HFFc6 (cell line): ENCODE results near the gene TBC1D30. TPM values are rescaled to one million over a fixed set of nuclear protein-coding genes. Genes with fewer than 3 reads are reported as not detected.

ENCODE experiments used
- DNase-seq: peaks from one replicate; pipeline ENCODE4 v3.0.0-alpha.2; 2018
- H3K27ac Mint-ChIP-seq: 2 replicates; pipeline ENCODE4 v1.8.0; 2020; ENCODE audit warnings: mild to moderate bottlenecking, mixed read lengths
- H3K27me3 Mint-ChIP-seq: 2 replicates; pipeline ENCODE4 v1.8.0; 2021; ENCODE audit warnings: mild to moderate bottlenecking, moderate library complexity, mixed read lengths; ENCODE audit not compliant: insufficient read depth
- H3K36me3 Mint-ChIP-seq: 2 replicates; pipeline ENCODE4 v1.8.0; 2021; ENCODE audit warnings: low read depth, mixed read lengths
- H3K4me1 Mint-ChIP-seq: 2 replicates; pipeline ENCODE4 v1.8.0; 2020; ENCODE audit warnings: low read depth, mixed read lengths
- H3K4me3 Mint-ChIP-seq: 2 replicates; pipeline ENCODE4 v1.8.0; 2020; ENCODE audit warnings: mild to moderate bottlenecking, moderate library complexity, mixed read lengths
- H3K9me3 Mint-ChIP-seq: 2 replicates; pipeline ENCODE4 v1.8.0; 2020; ENCODE audit warnings: mild to moderate bottlenecking, mixed read lengths
- CTCF ChIP-seq: fragments of 200-600 bp; sonication (generic); IDR thresholded peaks from 2 replicates; pipeline ENCODE4 v1.5.0; 2021; ENCODE audit warnings: antibody characterized with exemption, mild to moderate bottlenecking
- total RNA-seq, 6 experiments: library from RNA; stranded (reverse); fragmentation: NEBNext Ultra II Directional; extraction: Animal tissue kit (Norgen Biotek cat#: 25700); gene quantifications; 2 replicates in 1 of 6; 3 replicates in 5 of 6; pipeline ENCODE4 v1.2.3, GENCODE V29; 2021

The TBC1D30 gene
- total RNA-seq, 6 experiments from 2014 or later, result 0.05 to 0.54 (median 0.23) TPM; not detected in 1

DNA sequence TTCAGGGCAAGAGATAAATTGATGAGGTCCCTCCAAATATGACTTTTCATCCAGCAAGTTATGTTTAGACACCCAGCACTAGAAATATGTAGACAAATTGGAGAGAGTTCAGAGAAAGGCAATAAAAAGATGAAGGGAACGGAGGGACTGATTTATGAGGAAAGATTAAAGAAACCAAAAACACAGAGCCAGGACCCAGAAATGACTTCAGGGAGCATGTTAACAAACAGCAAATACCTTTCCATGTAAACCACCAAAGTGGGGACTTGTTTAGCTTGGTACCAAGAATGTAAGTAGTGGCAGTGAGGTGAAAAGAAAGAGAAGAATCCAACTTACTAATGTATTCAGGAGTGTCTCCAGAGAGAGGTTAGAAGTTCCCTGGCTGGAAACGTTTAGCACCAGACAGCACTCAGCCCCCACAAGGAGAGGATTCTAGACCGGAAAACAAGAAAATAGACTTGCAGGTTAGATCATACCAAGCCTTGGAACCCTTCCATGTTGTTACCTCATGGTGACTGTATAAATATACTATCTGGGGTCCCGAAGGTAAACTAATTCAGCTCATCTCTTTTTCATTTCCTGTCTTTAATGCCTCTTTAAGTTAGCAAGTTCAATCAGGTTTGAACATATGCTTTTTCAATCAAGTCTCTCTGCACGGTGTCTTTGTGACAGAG is 79.2 kb downstream of the TBC1D30 start:
- DNase-seq, result no peak
- no peaks in the 10 kb centered on the region for H3K9me3 Mint-ChIP-seq
- H3K36me3 Mint-ChIP-seq, result no peaks in the 10 kb centered on the region
- H3K27me3 Mint-ChIP-seq, result peaks cover 9% of the 10 kb centered on the region
- no peak overlapping the region for H3K27ac Mint-ChIP-seq
- H3K4me3 Mint-ChIP-seq, result no peak overlapping the region
- H3K4me1 Mint-ChIP-seq, result peaks cover 9% of the 10 kb centered on the region
- TF ChIP-seq CTCF, result no peak

DNA sequence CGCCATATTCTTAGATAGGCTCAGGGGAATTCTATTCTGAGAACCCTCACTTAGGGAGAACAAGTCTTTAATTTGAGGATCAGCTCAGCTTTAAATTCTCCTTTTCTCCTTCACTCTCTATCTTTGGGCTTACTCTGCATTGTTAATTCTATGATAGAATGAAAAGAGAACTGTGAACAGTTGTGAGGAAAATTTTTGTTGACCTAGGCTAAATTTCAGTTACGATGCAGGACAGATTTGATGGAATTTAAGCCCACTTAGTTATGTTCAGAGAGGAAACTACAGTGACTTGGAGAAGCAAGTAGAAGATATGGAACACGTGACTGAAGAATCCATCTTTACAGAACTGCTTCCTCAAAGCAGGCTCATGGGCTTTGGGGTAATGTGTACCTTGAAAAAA is 82.7 kb downstream of the TBC1D30 start:
- Mint-ChIP-seq H3K4me3 (no peak overlapping the region), H3K9me3 (no peaks in the 10 kb centered on the region), H3K36me3 (no peaks in the 10 kb centered on the region), H3K4me1 (no peaks in the 10 kb centered on the region; the same call in 1 of the 2 replicates), H3K27ac (no peak overlapping the region), H3K27me3 (peaks cover 25% of the 10 kb centered on the region)
- TF ChIP-seq CTCF, result no peak
- DNase-seq, result no peak

GRCh38 chr12:64909124-64909523 is 84.7 kb downstream of the TBC1D30 start:
- DNase-seq, result no peak
- Mint-ChIP-seq H3K36me3 (no peaks in the 10 kb centered on the region), H3K4me1 (no peaks in the 10 kb centered on the region), H3K27me3 (peaks cover 38% of the 10 kb centered on the region), H3K9me3 (no peaks in the 10 kb centered on the region), H3K4me3 (no peak overlapping the region), H3K27ac (no peak overlapping the region)
- TF ChIP-seq CTCF, result no peak

DNA sequence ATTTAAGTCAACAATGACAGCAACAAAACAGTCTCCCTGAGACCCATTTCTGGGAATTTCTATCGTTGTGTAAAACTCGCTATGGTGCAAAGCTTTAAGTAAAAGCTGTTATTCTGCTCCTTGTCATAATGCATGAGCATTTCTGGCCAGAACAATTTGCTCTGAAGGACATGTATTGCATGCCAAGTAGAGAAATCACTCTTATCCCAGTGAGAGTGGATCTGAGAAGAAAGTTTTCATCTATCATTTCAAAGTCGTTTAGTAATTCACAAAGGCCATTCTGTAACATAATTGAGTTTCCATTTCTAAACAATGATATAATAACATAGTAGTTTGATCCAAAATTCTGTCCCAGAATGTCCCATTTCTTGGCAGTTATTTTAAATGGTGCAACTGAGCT is 86.6 kb downstream of the TBC1D30 start:
- no peak for DNase-seq
- Mint-ChIP-seq H3K27ac (no peak overlapping the region), H3K4me1 (no peaks in the 10 kb centered on the region)

GRCh38 chr12:64911912-64912311 is 87.5 kb downstream of the TBC1D30 start:
- TF ChIP-seq CTCF, result no peak
- no peaks in the 10 kb centered on the region for H3K9me3 Mint-ChIP-seq
- no peak for DNase-seq
- no peak overlapping the region for H3K4me3 Mint-ChIP-seq
- no peaks in the 10 kb centered on the region for H3K36me3 Mint-ChIP-seq
- peaks cover 45% of the 10 kb centered on the region for H3K27me3 Mint-ChIP-seq
- H3K4me1 Mint-ChIP-seq, result no peaks in the 10 kb centered on the region
- H3K27ac Mint-ChIP-seq, result no peak overlapping the region

More for the DNA sequence above, 86.6 kb downstream of the TBC1D30 start:
- no peak overlapping the region for H3K4me3 Mint-ChIP-seq
- no peaks in the 10 kb centered on the region for H3K36me3 Mint-ChIP-seq
- no peaks in the 10 kb centered on the region for H3K9me3 Mint-ChIP-seq
- peaks cover 43% of the 10 kb centered on the region for H3K27me3 Mint-ChIP-seq
- no peak for TF ChIP-seq CTCF
